HFFc6 (cell line): ENCODE data around the gene CDK1. TPM values are rescaled to one million over a fixed set of nuclear protein-coding genes. Genes with fewer than 3 reads are reported as not detected.

Experiments
- total RNA-seq, 6 experiments: library from RNA; stranded (reverse); fragmentation: NEBNext Ultra II Directional; extraction: Animal tissue kit (Norgen Biotek cat#: 25700); gene quantifications; 2 replicates in 1 of 6; 3 replicates in 5 of 6; pipeline ENCODE4 v1.2.3, GENCODE V29; 2021

Gene CDK1
- total RNA-seq, 6 experiments from 2014 or later: 18.3 to 43.0 (median 38.5) TPM

Other genes starting within 250 kb of the CDK1 start
- gene RHOBTB1, start 165.7 kb downstream of the CDK1 start, total RNA-seq: 10 to 100 TPM in 2 of 6 experiments, 1 to 10 TPM in 4; 9.0 to 11.7 (median 9.3) TPM